NB4 (cell line): ENCODE data around the gene TBCK.

Experiments
- POLR2A ChIP-seq: IDR thresholded peaks from 2 replicates; pipeline ENCODE4 v1.6.1; 2011; ENCODE audit warnings: mild to moderate bottlenecking; ENCODE audit not compliant: insufficient read length; ENCODE audit errors: extremely low read depth
- TF ChIP-seq, protein P1 (sequence below): IDR thresholded peaks from one replicate; pipeline ENCODE4 v1.5.1; 2012; ENCODE audit warnings: low read depth, low read length
- TF ChIP-seq, protein P2 (sequence below): IDR thresholded peaks from 2 replicates; pipeline ENCODE4 v1.6.1; 2011; ENCODE audit warnings: low read depth, low read length

DNA sequence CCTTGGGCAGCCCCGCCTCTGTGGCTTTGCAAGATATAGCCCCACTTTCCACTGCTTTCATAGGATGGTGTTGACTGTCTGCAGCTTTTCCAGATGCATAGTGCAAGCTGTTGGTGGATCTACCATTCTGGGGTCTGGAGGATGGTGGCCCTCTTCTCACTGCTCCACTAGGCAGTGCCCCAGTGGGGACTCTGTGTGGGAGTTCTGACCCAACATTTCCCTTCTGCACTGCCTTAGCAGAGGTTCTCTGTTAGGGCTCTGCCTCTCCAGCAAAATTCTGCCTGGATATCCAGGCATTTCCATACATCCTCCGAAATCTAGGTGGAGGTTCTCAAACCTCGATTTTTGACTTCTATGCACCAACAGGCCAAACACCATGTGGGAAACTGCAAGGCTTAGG, 153.7 kb downstream of the TBCK start:
- TF ChIP-seq, protein P1, sequence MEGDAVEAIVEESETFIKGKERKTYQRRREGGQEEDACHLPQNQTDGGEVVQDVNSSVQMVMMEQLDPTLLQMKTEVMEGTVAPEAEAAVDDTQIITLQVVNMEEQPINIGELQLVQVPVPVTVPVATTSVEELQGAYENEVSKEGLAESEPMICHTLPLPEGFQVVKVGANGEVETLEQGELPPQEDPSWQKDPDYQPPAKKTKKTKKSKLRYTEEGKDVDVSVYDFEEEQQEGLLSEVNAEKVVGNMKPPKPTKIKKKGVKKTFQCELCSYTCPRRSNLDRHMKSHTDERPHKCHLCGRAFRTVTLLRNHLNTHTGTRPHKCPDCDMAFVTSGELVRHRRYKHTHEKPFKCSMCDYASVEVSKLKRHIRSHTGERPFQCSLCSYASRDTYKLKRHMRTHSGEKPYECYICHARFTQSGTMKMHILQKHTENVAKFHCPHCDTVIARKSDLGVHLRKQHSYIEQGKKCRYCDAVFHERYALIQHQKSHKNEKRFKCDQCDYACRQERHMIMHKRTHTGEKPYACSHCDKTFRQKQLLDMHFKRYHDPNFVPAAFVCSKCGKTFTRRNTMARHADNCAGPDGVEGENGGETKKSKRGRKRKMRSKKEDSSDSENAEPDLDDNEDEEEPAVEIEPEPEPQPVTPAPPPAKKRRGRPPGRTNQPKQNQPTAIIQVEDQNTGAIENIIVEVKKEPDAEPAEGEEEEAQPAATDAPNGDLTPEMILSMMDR = no peak
- TF ChIP-seq, protein P2, sequence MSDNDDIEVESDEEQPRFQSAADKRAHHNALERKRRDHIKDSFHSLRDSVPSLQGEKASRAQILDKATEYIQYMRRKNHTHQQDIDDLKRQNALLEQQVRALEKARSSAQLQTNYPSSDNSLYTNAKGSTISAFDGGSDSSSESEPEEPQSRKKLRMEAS = no peak
- TF ChIP-seq POLR2A = no peak
